ENCODE results near the gene VPS37D.

DNA sequence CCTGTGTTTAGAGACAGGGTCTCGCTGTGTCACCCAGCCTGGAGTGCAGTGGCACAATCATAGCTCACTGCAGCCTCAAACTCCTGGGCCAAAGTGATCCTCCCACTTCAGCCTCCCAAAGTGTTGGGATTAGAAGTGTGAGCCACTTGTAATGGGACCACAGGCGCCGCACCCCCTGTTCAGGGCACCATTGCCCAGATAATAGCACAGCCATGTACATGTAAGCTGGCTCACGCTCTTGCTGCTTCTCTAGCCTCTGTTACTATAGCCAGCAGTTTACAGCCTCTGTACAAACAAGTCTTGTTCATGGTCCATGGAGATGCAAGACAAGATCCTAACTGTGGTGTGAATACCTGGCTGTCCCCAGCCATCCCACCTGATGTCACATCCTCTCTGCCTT, 39.1 kb upstream of the VPS37D start:
- TF ChIP-seq SOX15 (CRISPR knock-in tag; IDR thresholded peaks at IDR 0.05) (no peak), SMAD4 (CRISPR knock-in tag; IDR thresholded peaks at IDR 0.05) (no peak), CBFB (CRISPR knock-in tag; IDR thresholded peaks at IDR 0.05; ENCODE audit: low read depth) (no peak), MAX (CRISPR knock-in tag; IDR thresholded peaks at IDR 0.05) (no peak)
- TF ChIP-seq, protein P1, sequence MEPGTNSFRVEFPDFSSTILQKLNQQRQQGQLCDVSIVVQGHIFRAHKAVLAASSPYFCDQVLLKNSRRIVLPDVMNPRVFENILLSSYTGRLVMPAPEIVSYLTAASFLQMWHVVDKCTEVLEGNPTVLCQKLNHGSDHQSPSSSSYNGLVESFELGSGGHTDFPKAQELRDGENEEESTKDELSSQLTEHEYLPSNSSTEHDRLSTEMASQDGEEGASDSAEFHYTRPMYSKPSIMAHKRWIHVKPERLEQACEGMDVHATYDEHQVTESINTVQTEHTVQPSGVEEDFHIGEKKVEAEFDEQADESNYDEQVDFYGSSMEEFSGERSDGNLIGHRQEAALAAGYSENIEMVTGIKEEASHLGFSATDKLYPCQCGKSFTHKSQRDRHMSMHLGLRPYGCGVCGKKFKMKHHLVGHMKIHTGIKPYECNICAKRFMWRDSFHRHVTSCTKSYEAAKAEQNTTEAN (CRISPR knock-in tag; IDR thresholded peaks at IDR 0.05), result no peak
- TF ChIP-seq, protein P2, sequence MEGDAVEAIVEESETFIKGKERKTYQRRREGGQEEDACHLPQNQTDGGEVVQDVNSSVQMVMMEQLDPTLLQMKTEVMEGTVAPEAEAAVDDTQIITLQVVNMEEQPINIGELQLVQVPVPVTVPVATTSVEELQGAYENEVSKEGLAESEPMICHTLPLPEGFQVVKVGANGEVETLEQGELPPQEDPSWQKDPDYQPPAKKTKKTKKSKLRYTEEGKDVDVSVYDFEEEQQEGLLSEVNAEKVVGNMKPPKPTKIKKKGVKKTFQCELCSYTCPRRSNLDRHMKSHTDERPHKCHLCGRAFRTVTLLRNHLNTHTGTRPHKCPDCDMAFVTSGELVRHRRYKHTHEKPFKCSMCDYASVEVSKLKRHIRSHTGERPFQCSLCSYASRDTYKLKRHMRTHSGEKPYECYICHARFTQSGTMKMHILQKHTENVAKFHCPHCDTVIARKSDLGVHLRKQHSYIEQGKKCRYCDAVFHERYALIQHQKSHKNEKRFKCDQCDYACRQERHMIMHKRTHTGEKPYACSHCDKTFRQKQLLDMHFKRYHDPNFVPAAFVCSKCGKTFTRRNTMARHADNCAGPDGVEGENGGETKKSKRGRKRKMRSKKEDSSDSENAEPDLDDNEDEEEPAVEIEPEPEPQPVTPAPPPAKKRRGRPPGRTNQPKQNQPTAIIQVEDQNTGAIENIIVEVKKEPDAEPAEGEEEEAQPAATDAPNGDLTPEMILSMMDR (IDR thresholded peaks at IDR 0.05), result no peak
- TF ChIP-seq, protein P3, sequence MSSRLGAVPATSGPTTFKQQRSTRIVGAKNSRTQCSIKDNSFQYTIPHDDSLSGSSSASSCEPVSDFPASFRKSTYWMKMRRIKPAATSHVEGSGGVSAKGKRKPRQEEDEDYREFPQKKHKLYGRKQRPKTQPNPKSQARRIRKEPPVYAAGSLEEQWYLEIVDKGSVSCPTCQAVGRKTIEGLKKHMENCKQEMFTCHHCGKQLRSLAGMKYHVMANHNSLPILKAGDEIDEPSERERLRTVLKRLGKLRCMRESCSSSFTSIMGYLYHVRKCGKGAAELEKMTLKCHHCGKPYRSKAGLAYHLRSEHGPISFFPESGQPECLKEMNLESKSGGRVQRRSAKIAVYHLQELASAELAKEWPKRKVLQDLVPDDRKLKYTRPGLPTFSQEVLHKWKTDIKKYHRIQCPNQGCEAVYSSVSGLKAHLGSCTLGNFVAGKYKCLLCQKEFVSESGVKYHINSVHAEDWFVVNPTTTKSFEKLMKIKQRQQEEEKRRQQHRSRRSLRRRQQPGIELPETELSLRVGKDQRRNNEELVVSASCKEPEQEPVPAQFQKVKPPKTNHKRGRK (CRISPR knock-in tag; IDR thresholded peaks at IDR 0.05; ENCODE audit: borderline replicate concordance), result no peak

Data from WTC11 (cell line).